A673 (cell line): ENCODE data around the gene RASSF7. TPM values are rescaled to one million over a fixed set of nuclear protein-coding genes. Genes with fewer than 3 reads are reported as not detected.

Experiments
- BruUV-seq: library from RNA; stranded (reverse); fragments of 400-500 nt; replicated peaks from 2 replicates; lab custom pipeline; 2021; lab: Mats Ljungman, UMichigan
- CTCF ChIA-PET: fragments of 300-600 bp; sonication (Branson Sonifier 250); formaldehyde crosslinking; loops from one replicate; lab custom pipeline; 2022; ENCODE audit warnings: antibody characterized with exemption; lab: Charles Lee
- POLR2A ChIA-PET: fragments of 300-600 bp; sonication (Branson Sonifier 250); formaldehyde crosslinking; loops from one replicate; lab custom pipeline; 2022; ENCODE audit warnings: antibody characterized with exemption; ENCODE audit not compliant: low non-redundant PET; lab: Charles Lee
- DNase-seq: peaks from one replicate; pipeline ENCODE4 v3.0.0-alpha.2; 2015; ENCODE audit warnings: low spot score
- H3K27ac ChIP-seq: fragments of 200-600 bp; sonication (generic); 2 replicates; pipeline ENCODE4 v1.5.1; 2016; ENCODE audit warnings: mixed run types, low read depth, mild to moderate bottlenecking, mixed read lengths, antibody characterized with exemption, low read length; ENCODE audit not compliant: poor library complexity, severe bottlenecking
- H3K27me3 ChIP-seq: fragments of 200-600 bp; sonication (generic); replicated peaks from 2 replicates; pipeline ENCODE4 v1.6.1; 2017; ENCODE audit warnings: mixed run types, low read depth, mild to moderate bottlenecking, mixed read lengths, antibody characterized with exemption, low read length; ENCODE audit not compliant: insufficient read depth, poor library complexity
- H3K36me3 ChIP-seq: fragments of 200-600 bp; sonication (generic); 2 replicates; pipeline ENCODE4 v1.6.1; 2016; ENCODE audit warnings: mixed run types, mild to moderate bottlenecking, mixed read lengths, antibody characterized with exemption, low read length; ENCODE audit not compliant: insufficient read depth, poor library complexity, severe bottlenecking
- H3K4me1 ChIP-seq: fragments of 200-600 bp; sonication (generic); 2 replicates; pipeline ENCODE4 v1.6.1; 2017; ENCODE audit warnings: mixed run types, mild to moderate bottlenecking, mixed read lengths, antibody characterized with exemption, low read length; ENCODE audit not compliant: insufficient read depth, poor library complexity, severe bottlenecking
- H3K4me3 ChIP-seq: fragments of 200-600 bp; sonication (generic); 2 replicates; pipeline ENCODE4 v1.5.1; 2016; ENCODE audit warnings: low read depth, mixed run types, mild to moderate bottlenecking, mixed read lengths, low read length; ENCODE audit not compliant: poor library complexity, severe bottlenecking
- H3K9me3 ChIP-seq: fragments of 200-600 bp; sonication (generic); 2 replicates; pipeline ENCODE4 v1.6.1; 2016; ENCODE audit warnings: mixed run types, low read depth, mild to moderate bottlenecking, mixed read lengths, antibody characterized with exemption, low read length; ENCODE audit not compliant: poor library complexity, severe bottlenecking
- EZH2 ChIP-seq: fragments of 200-600 bp; sonication (generic); IDR thresholded peaks from 2 replicates; pipeline ENCODE4 v1.6.1; 2017; ENCODE audit warnings: borderline replicate concordance, low read depth, mild to moderate bottlenecking, mixed read lengths, antibody characterized with exemption, low read length; ENCODE audit not compliant: poor library complexity, severe bottlenecking
- intact Hi-C: fragments of 100-400 bp; cut with micrococcal nuclease; formaldehyde crosslinking; loops from one replicate; pipeline ENCODE4 v1.10.0; 2022; ENCODE audit not compliant: unreplicated experiment
- total RNA-seq: library from RNA; stranded (reverse); gene quantifications from 2 replicates; pipeline ENCODE4 v1.2.3, GENCODE V29; 2021
- TF ChIP-seq, protein P1 (sequence below): fragments of 300-800, 200-600 bp; sonication (generic); conservative IDR thresholded peaks from 2 replicates; pipeline ENCODE4 v1.5.1; 2017; ENCODE audit warnings: low read depth, mild to moderate bottlenecking, antibody characterized with exemption, low read length, moderate library complexity, mixed read lengths

Gene RASSF7
- total RNA-seq, 1 experiment from 2014 or later: 4.6 TPM

DNA sequence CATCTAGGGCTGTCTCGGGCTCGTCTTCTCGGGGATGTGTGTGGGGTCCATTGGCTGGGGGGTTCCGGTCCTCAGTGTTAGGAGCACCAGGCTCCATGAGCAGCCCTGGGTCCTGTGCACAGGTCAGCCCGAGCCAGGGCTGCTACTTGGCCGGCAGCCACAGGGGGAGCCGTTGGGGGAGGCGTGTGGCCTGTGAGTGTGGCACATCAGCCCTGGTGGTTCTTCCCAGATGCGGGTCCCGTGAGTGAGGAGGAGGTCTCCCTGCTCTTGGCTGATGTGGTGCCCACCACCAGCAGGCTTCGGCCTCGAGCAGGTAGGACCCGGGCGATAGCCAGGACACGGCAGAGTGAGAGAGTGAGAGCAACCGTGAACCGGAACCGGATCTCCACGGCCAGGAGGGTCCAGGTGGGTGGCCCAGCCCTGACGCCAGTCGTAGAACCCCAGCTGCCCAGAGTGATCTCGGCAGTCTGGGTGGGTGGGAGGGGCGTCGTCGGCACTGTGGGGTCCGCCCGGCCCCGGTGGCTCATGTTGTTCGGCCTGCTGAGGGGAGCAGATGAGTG lies 36.5 kb downstream of the RASSF7 start:
- ChIA-PET CTCF (no interaction called here), POLR2A (no interaction called here)
- intact Hi-C loops: no loop called here
- BruUV-seq: no TSS peak
- Histone ChIP-seq H3K27ac (no peak overlapping the region), H3K36me3 (peaks cover 54% of the 10 kb centered on the region), H3K27me3 (no peaks in the 10 kb centered on the region), H3K4me1 (no peaks in the 10 kb centered on the region), H3K9me3 (no peaks in the 10 kb centered on the region), H3K4me3 (no peak overlapping the region)
- TF ChIP-seq EZH2: no peak
- TF ChIP-seq, protein P1, sequence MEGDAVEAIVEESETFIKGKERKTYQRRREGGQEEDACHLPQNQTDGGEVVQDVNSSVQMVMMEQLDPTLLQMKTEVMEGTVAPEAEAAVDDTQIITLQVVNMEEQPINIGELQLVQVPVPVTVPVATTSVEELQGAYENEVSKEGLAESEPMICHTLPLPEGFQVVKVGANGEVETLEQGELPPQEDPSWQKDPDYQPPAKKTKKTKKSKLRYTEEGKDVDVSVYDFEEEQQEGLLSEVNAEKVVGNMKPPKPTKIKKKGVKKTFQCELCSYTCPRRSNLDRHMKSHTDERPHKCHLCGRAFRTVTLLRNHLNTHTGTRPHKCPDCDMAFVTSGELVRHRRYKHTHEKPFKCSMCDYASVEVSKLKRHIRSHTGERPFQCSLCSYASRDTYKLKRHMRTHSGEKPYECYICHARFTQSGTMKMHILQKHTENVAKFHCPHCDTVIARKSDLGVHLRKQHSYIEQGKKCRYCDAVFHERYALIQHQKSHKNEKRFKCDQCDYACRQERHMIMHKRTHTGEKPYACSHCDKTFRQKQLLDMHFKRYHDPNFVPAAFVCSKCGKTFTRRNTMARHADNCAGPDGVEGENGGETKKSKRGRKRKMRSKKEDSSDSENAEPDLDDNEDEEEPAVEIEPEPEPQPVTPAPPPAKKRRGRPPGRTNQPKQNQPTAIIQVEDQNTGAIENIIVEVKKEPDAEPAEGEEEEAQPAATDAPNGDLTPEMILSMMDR: no peak
- DNase-seq: no peak

DNA sequence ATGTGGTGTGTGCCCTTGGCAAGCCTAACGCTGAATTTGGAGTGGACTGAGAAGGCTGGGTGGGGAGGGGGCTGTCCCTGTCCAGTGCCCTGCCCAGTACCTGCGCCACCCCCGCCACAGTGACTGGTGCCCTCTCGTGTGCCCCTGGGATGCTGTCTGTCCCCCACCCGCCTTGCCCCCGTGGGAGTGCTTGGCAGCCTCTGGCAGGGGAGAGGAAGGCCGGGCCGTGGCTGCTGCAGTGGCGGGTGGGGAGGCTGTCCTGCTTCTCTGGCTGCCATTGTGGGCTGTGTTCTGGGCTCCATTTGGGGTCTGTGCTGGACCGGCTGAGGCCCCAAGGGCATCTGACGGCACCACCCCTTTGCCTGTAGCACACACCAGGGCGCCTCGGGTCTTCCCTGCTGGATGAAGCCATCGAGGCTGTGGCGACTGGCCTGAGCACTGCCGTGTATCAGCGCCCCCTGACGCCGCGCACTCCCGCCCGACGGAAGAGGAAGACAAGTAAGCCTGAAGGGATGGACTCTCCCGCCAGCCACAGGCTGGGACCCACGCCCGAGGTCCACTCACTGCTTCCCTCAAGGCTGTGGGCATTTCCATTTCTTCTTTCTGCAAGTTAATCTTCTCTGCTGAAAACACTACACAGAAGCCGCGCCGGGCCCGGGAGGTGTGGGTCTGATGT lies 37.4 kb downstream of the RASSF7 start:
- Histone ChIP-seq H3K27me3 (no peaks in the 10 kb centered on the region), H3K36me3 (peaks cover 46% of the 10 kb centered on the region), H3K4me3 (no peak overlapping the region), H3K9me3 (no peaks in the 10 kb centered on the region), H3K4me1 (no peaks in the 10 kb centered on the region), H3K27ac (no peak overlapping the region)
- POLR2A ChIA-PET: no interaction called here
- no peak for DNase-seq
- CTCF ChIA-PET: no interaction called here
- TF ChIP-seq, protein P1: no peak
- no peak for TF ChIP-seq EZH2
- BruUV-seq: no TSS peak
- intact Hi-C loops: no loop called here

DNA sequence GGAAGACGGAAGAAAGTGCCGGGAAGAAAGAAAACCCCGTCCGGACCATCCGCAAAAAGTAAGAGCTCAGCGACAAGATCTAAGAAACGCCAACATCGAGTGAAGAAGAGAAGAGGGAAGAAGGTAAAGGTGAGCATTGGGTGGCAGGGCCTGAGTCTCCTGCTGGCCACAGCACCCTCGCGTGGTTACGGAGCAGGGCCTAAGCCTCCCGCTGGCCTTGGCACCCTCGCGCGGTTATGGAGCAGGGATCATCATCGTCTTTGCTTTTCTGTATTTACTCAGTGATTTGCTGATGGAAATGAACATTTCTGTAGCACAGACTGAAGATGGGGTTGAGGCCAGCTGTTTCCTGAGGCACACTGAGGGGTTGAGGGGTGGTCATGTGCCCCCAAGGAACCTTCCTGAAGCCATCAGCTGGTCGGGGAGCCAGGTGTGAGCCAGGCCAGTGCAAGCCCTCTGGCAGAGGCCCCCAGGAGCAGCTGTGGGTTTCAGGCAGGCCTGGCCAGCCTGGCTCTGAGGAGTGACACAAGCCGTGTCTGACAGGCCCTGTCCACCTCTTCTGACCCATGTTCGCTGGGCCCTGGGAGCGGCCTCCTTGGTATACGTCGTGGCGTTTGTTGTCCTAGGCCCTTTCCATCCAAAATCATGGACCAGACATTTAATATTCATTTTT lies 40.9 kb downstream of the RASSF7 start:
- peaks cover 57% of the 10 kb centered on the region for H3K36me3 ChIP-seq
- H3K4me1 ChIP-seq: no peaks in the 10 kb centered on the region
- no peak for DNase-seq
- no peak for TF ChIP-seq EZH2
- TF ChIP-seq, protein P1: no peak
- intact Hi-C loops: no loop called here
- ChIA-PET POLR2A (interaction anchor here (0.7 kb wide), 1 partner anchor 476 kb away, joined by 14 read pairs; no protein-coding TSS in a partner anchor), CTCF (no interaction called here)
- no TSS peak for BruUV-seq
- H3K9me3 ChIP-seq: no peaks in the 10 kb centered on the region
- H3K27ac ChIP-seq: no peak overlapping the region
- H3K27me3 ChIP-seq: no peaks in the 10 kb centered on the region
- H3K4me3 ChIP-seq: no peak overlapping the region
